ENCODE data around the gene MARVELD2. TPM values are rescaled to one million over a fixed set of nuclear protein-coding genes. Genes with fewer than 3 reads are reported as not detected.

Gene MARVELD2
- total and polyA plus RNA-seq, 2 of the 13 experiments (the other 11 are each of a cell fraction or from before 2014, with no cell fraction given), result 11.1 to 15.4 TPM

- TF ChIP-seq, protein P1, sequence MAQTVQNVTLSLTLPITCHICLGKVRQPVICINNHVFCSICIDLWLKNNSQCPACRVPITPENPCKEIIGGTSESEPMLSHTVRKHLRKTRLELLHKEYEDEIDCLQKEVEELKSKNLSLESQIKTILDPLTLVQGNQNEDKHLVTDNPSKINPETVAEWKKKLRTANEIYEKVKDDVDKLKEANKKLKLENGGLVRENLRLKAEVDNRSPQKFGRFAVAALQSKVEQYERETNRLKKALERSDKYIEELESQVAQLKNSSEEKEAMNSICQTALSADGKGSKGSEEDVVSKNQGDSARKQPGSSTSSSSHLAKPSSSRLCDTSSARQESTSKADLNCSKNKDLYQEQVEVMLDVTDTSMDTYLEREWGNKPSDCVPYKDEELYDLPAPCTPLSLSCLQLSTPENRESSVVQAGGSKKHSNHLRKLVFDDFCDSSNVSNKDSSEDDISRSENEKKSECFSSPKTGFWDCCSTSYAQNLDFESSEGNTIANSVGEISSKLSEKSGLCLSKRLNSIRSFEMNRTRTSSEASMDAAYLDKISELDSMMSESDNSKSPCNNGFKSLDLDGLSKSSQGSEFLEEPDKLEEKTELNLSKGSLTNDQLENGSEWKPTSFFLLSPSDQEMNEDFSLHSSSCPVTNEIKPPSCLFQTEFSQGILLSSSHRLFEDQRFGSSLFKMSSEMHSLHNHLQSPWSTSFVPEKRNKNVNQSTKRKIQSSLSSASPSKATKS (CRISPR knock-in tag; IDR thresholded peaks at IDR 0.05), result no peak
- TF ChIP-seq ZNF205 (CRISPR knock-in tag; IDR thresholded peaks at IDR 0.05) (no peak), CENPBD1 (CRISPR knock-in tag; IDR thresholded peaks at IDR 0.05; ENCODE audit: borderline replicate concordance, low read depth) (no peak), PCBP2 (optimal IDR thresholded peaks at IDR 0.05; ENCODE audit: low read depth, low read length, poor library complexity, severe bottlenecking) (no peak), CENPT (CRISPR knock-in tag; IDR thresholded peaks at IDR 0.05; ENCODE audit: low read depth) (no peak), JUN (CRISPR knock-in tag; IDR thresholded peaks at IDR 0.05) (no peak), ZNF251 (CRISPR knock-in tag; IDR thresholded peaks at IDR 0.05) (no peak), PAWR (CRISPR knock-in tag; IDR thresholded peaks at IDR 0.05; ENCODE audit: borderline replicate concordance) (no peak), FOSL2 (CRISPR knock-in tag; IDR thresholded peaks at IDR 0.05) (no peak; the same call in none of the 2 replicates), NFE2L2 (IDR thresholded peaks at IDR 0.05; ENCODE audit: low read length) (no peak), ARHGAP35 (CRISPR knock-in tag; IDR thresholded peaks at IDR 0.05; ENCODE audit: borderline replicate concordance) (no peak; the same call in 1 of the 2 replicates), EZH2 (conservative IDR thresholded peaks at IDR 0.05; ENCODE audit: low read depth, low read length) (no peak), ZNF143 (CRISPR knock-in tag; IDR thresholded peaks at IDR 0.05) (no peak), TEAD3 (CRISPR knock-in tag; optimal IDR thresholded peaks at IDR 0.05; ENCODE audit: borderline replicate concordance) (peak; percentile 37), ZNF644 (CRISPR knock-in tag; IDR thresholded peaks at IDR 0.05; ENCODE audit: low read depth) (no peak), ZNF256 (CRISPR knock-in tag; conservative IDR thresholded peaks at IDR 0.05) (no peak), TCF7L2 (IDR thresholded peaks at IDR 0.05; ENCODE audit: low read depth, low read length) (no peak), HHEX (CRISPR knock-in tag; IDR thresholded peaks at IDR 0.05) (no peak), TOE1 (CRISPR knock-in tag; IDR thresholded peaks at IDR 0.05) (no peak)
- TF ChIP-seq, protein P2, sequence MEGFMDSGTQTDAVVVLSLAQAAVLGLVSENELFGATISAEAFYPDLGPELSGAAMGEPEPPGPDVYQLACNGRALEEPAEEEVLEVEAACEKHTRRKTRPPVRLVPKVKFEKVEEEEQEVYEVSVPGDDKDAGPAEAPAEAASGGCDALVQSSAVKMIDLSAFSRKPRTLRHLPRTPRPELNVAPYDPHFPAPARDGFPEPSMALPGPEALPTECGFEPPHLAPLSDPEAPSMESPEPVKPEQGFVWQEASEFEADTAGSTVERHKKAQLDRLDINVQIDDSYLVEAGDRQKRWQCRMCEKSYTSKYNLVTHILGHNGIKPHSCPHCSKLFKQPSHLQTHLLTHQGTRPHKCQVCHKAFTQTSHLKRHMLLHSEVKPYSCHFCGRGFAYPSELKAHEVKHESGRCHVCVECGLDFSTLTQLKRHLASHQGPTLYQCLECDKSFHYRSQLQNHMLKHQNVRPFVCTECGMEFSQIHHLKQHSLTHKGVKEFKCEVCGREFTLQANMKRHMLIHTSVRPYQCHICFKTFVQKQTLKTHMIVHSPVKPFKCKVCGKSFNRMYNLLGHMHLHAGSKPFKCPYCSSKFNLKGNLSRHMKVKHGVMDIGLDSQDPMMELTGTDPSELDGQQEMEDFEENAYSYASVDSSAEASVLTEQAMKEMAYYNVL (CRISPR knock-in tag; IDR thresholded peaks at IDR 0.05; ENCODE audit: borderline replicate concordance), result 0 out of 2 replicates have a peak, but pooled peaks have one; percentile 42
- TF ChIP-seq, protein P3, sequence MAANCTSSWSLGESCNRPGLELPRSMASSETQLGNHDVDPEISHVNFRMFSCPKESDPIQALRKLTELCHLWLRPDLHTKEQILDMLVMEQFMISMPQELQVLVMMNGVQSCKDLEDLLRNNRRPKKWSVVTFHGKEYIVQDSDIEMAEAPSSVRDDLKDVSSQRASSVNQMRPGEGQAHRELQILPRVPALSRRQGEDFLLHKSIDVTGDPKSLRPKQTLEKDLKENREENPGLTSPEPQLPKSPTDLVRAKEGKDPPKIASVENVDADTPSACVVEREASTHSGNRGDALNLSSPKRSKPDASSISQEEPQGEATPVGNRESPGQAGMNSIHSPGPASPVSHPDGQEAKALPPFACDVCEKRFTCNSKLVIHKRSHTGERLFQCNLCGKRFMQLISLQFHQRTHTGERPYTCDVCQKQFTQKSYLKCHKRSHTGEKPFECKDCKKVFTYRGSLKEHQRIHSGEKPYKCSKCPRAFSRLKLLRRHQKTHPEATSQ (CRISPR knock-in tag; IDR thresholded peaks at IDR 0.05; ENCODE audit: borderline replicate concordance), result peak; percentile 79; the same call in 1 of the 2 replicates
- TF ChIP-seq, protein P4, sequence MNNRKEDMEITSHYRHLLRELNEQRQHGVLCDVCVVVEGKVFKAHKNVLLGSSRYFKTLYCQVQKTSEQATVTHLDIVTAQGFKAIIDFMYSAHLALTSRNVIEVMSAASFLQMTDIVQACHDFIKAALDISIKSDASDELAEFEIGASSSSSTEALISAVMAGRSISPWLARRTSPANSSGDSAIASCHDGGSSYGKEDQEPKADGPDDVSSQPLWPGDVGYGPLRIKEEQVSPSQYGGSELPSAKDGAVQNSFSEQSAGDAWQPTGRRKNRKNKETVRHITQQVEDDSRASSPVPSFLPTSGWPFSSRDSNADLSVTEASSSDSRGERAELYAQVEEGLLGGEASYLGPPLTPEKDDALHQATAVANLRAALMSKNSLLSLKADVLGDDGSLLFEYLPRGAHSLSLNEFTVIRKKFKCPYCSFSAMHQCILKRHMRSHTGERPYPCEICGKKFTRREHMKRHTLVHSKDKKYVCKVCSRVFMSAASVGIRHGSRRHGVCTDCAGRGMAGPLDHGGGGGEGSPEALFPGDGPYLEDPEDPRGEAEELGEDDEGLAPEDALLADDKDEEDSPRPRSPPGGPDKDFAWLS (CRISPR knock-in tag; IDR thresholded peaks at IDR 0.05; ENCODE audit: borderline replicate concordance), result no peak
These were observed at the start of gene MARVELD2 (continued) for GRCh38 chr5:69414885-69415583.

Data from HepG2 (cell line).